GM06990 (cell line): ENCODE measurements around the gene SLTM.
"Not testable (repeated sequence)": the region's sequence is repeated elsewhere in the genome, so short reads cannot be mapped to it uniquely, and the experiment has no call there.

Source experiments
- DNase-seq: peaks from one replicate; pipeline ENCODE4 v3.0.0-alpha.2; 2011; ENCODE audit not compliant: insufficient read length; ENCODE audit errors: extremely low read depth
- H3K27me3 ChIP-seq: replicated peaks from 2 replicates; pipeline ENCODE4 v1.6.0; 2011; ENCODE audit warnings: low read length; ENCODE audit not compliant: control insufficient read depth, insufficient read depth
- H3K36me3 ChIP-seq: 2 replicates; pipeline ENCODE4 v1.5.1; 2011; ENCODE audit warnings: low read length; ENCODE audit not compliant: control insufficient read depth, insufficient read depth
- H3K4me3 ChIP-seq: replicated peaks from 2 replicates; pipeline ENCODE4 v1.5.1; 2011; ENCODE audit warnings: low read depth, mild to moderate bottlenecking, control low read depth, low read length
- CTCF ChIP-seq: IDR thresholded peaks from 2 replicates; pipeline ENCODE4 v1.5.1; 2011; ENCODE audit warnings: low read length, control low read depth, mild to moderate bottlenecking, inconsistent platforms; ENCODE audit not compliant: insufficient read depth, poor library complexity, severe bottlenecking

Gene SLTM

GRCh38 chr15:58900631-58901030, 32.8 kb downstream of the SLTM start:
- Histone ChIP-seq H3K36me3 (peaks cover 11% of the 10 kb centered on the region), H3K27me3 (no peaks in the 10 kb centered on the region), H3K4me3 (no peak overlapping the region)
- no peak for DNase-seq
- no peak for TF ChIP-seq CTCF

GRCh38 chr15:58898150-58898680, 35.3 kb downstream of the SLTM start:
- no peak for TF ChIP-seq CTCF
- Histone ChIP-seq H3K27me3 (no peaks in the 10 kb centered on the region), H3K36me3 (peaks cover 11% of the 10 kb centered on the region), H3K4me3 (no peak overlapping the region)
- DNase-seq: no peak

- no peak for DNase-seq
- Histone ChIP-seq H3K4me3 (no peak overlapping the region), H3K27me3 (no peaks in the 10 kb centered on the region), H3K36me3 (peaks cover 15% of the 10 kb centered on the region)
- TF ChIP-seq CTCF: no peak
Observed at GRCh38 chr15:58889363-58889762, 44.1 kb downstream of the SLTM start.

- no peaks in the 10 kb centered on the region for H3K27me3 ChIP-seq
- peaks cover 19% of the 10 kb centered on the region for H3K36me3 ChIP-seq
- no peak overlapping the region for H3K4me3 ChIP-seq
- DNase-seq: no peak
- no peak for TF ChIP-seq CTCF
Observed at GRCh38 chr15:58886921-58887320, 46.6 kb downstream of the SLTM start.

- not testable (repeated sequence) for H3K4me3 ChIP-seq, DNase-seq, H3K27me3 ChIP-seq
- H3K36me3 ChIP-seq: peaks cover 26% of the 10 kb centered on the region
Observed at GRCh38 chr15:58883926-58884325, 49.6 kb downstream of the SLTM start.

GRCh38 chr15:58882243-58882642, 51.2 kb downstream of the SLTM start:
- Histone ChIP-seq H3K4me3 (no peak overlapping the region), H3K27me3 (no peaks in the 10 kb centered on the region), H3K36me3 (peaks cover 30% of the 10 kb centered on the region)
- no peak for TF ChIP-seq CTCF
- no peak for DNase-seq
